Stimulated activated naive B cell treated with anti-CD40 and anti-IgM and Interleukin-4, amounts not matched to agents 10 μg/mL and 1 μg/mL and 100 μg/mL, for 72 hours (primary cell): ENCODE data around the gene SAMD3.
"Not testable (repeated sequence)": the region's sequence is repeated elsewhere in the genome, so short reads cannot be mapped to it uniquely, and the experiment has no call there.

Experiments used
- ATAC-seq, 2 donors: fragments of 150-1000 bp; cut with Tn5 transposase; replicated peaks; 2 replicates each; pipeline ENCODE4 v1.10.0; 2021; ENCODE audit warnings: moderate library complexity in 1 of 2
- DNase-seq: peaks from one replicate; pipeline ENCODE4 v3.0.0; 2021
- H3K27ac Mint-ChIP-seq: one replicate; pipeline ENCODE4 v1.8.0; 2022; ENCODE audit warnings: mild to moderate bottlenecking, mixed read lengths
- H3K27me3 Mint-ChIP-seq, 2 donors: one replicate each; pipeline ENCODE4 v1.8.0; 2022; ENCODE audit warnings: mixed read lengths in 2 of 2
- H3K36me3 Mint-ChIP-seq, 2 donors: one replicate each; pipeline ENCODE4 v1.8.0; 2022; ENCODE audit warnings: mixed read lengths in 2 of 2, mild to moderate bottlenecking in 1 of 2
- H3K4me1 Mint-ChIP-seq, 2 donors: one replicate each; pipeline ENCODE4 v1.8.0; 2022; ENCODE audit warnings: mixed read lengths in 2 of 2, mild to moderate bottlenecking in 1 of 2
- H3K4me3 Mint-ChIP-seq, 2 donors: one replicate each; pipeline ENCODE4 v1.8.0; 2022; ENCODE audit warnings: mild to moderate bottlenecking in 2 of 2, mixed read lengths in 2 of 2, moderate library complexity in 1 of 2
- H3K9me3 Mint-ChIP-seq, 2 donors: one replicate each; pipeline ENCODE4 v1.8.0; 2022; ENCODE audit warnings: mixed read lengths in 2 of 2, mild to moderate bottlenecking in 1 of 2

Gene SAMD3

GRCh38 chr6:130173377-130174004 lies 49.3 kb downstream of the SAMD3 start:
- not testable (repeated sequence) for H3K27ac Mint-ChIP-seq, DNase-seq, ATAC-seq, H3K36me3 Mint-ChIP-seq, H3K4me1 Mint-ChIP-seq, H3K27me3 Mint-ChIP-seq, H3K4me3 Mint-ChIP-seq
- H3K9me3 Mint-ChIP-seq = peaks cover 10 to 12% of the 10 kb centered on the region in 2 donors

GRCh38 chr6:130170160-130170559 lies 52.6 kb downstream of the SAMD3 start:
- not testable (repeated sequence) for ATAC-seq, DNase-seq, H3K4me3 Mint-ChIP-seq, H3K36me3 Mint-ChIP-seq, H3K4me1 Mint-ChIP-seq, H3K27ac Mint-ChIP-seq, H3K27me3 Mint-ChIP-seq
- H3K9me3 Mint-ChIP-seq = peaks cover 10 to 15% of the 10 kb centered on the region in 2 donors

- Mint-ChIP-seq H3K27ac (no peak overlapping the region), H3K27me3 (peaks cover 0 to 3% of the 10 kb centered on the region in 2 donors), H3K4me1 (no peaks in the 10 kb centered on the region), H3K36me3 (peaks cover 2 to 3% of the 10 kb centered on the region in 2 donors), H3K9me3 (peaks cover 7 to 17% of the 10 kb centered on the region in 2 donors), H3K4me3 (no peak overlapping the region)
- DNase-seq = no peak
- no peak for ATAC-seq
Measured at GRCh38 chr6:130167655-130168054, 55.1 kb downstream of the SAMD3 start.

GRCh38 chr6:130164251-130164650 lies 58.5 kb downstream of the SAMD3 start:
- H3K4me1 Mint-ChIP-seq = peaks cover 0 to 5% of the 10 kb centered on the region in 2 donors
- no peak for ATAC-seq
- DNase-seq = no peak
- no peak overlapping the region for H3K27ac Mint-ChIP-seq
- no peaks in the 10 kb centered on the region for H3K36me3 Mint-ChIP-seq
- peaks cover 4 to 5% of the 10 kb centered on the region in 2 donors for H3K9me3 Mint-ChIP-seq
- H3K27me3 Mint-ChIP-seq = peaks cover 0 to 3% of the 10 kb centered on the region in 2 donors
- no peak overlapping the region for H3K4me3 Mint-ChIP-seq

- DNase-seq (no peak), ATAC-seq (no peak)
- Mint-ChIP-seq H3K27ac (no peak overlapping the region), H3K27me3 (peaks cover 0 to 3% of the 10 kb centered on the region in 2 donors), H3K36me3 (no peaks in the 10 kb centered on the region), H3K9me3 (peaks cover 5 to 8% of the 10 kb centered on the region in 2 donors), H3K4me3 (no peak overlapping the region), H3K4me1 (peaks cover 0 to 5% of the 10 kb centered on the region in 2 donors)
Measured at GRCh38 chr6:130163266-130163665, 59.5 kb downstream of the SAMD3 start.

GRCh38 chr6:130162421-130162820 lies 60.3 kb downstream of the SAMD3 start:
- Mint-ChIP-seq H3K4me3 (no peak overlapping the region), H3K27ac (no peak overlapping the region), H3K4me1 (peaks cover 0 to 5% of the 10 kb centered on the region in 2 donors), H3K9me3 (peaks cover 5 to 11% of the 10 kb centered on the region in 2 donors), H3K36me3 (no peaks in the 10 kb centered on the region), H3K27me3 (peaks cover 0 to 3% of the 10 kb centered on the region in 2 donors)
- DNase-seq (no peak), ATAC-seq (no peak)

GRCh38 chr6:130161683-130162404 lies 60.9 kb downstream of the SAMD3 start:
- Mint-ChIP-seq H3K27me3 (peaks cover 0 to 3% of the 10 kb centered on the region in 2 donors), H3K4me1 (peaks cover 0 to 5% of the 10 kb centered on the region in 2 donors), H3K9me3 (peaks cover 5 to 11% of the 10 kb centered on the region in 2 donors), H3K27ac (no peak overlapping the region), H3K4me3 (no peak overlapping the region), H3K36me3 (no peaks in the 10 kb centered on the region)
- peak; percentile 69 to 73 for ATAC-seq
- DNase-seq = no peak

- no peak overlapping the region for H3K4me3 Mint-ChIP-seq
- H3K27ac Mint-ChIP-seq = no peak overlapping the region
- peaks cover 5 to 7% of the 10 kb centered on the region in 2 donors for H3K9me3 Mint-ChIP-seq
Measured at GRCh38 chr6:130159956-130160355, 62.8 kb downstream of the SAMD3 start.

GRCh38 chr6:130158548-130158947 lies 64.2 kb downstream of the SAMD3 start:
- no peak for DNase-seq
- H3K27me3 Mint-ChIP-seq = no peaks in the 10 kb centered on the region
- no peaks in the 10 kb centered on the region for H3K36me3 Mint-ChIP-seq

More at GRCh38 chr6:130159956-130160355, 62.8 kb downstream of the SAMD3 start:
- no peak for DNase-seq
- Mint-ChIP-seq H3K4me1 (peaks cover 0 to 5% of the 10 kb centered on the region in 2 donors), H3K36me3 (no peaks in the 10 kb centered on the region), H3K27me3 (no peaks in the 10 kb centered on the region)
- no peak for ATAC-seq

GRCh38 chr6:130158056-130158455 lies 64.7 kb downstream of the SAMD3 start:
- no peak overlapping the region for H3K27ac Mint-ChIP-seq
- no peaks in the 10 kb centered on the region for H3K36me3 Mint-ChIP-seq
- no peaks in the 10 kb centered on the region for H3K27me3 Mint-ChIP-seq
- ATAC-seq = no peak
- no peak for DNase-seq
- peaks cover 0 to 5% of the 10 kb centered on the region in 2 donors for H3K4me1 Mint-ChIP-seq
- no peak overlapping the region for H3K4me3 Mint-ChIP-seq
- H3K9me3 Mint-ChIP-seq = peaks cover 5 to 6% of the 10 kb centered on the region in 2 donors

More at GRCh38 chr6:130158548-130158947, 64.2 kb downstream of the SAMD3 start:
- no peak for ATAC-seq
- no peak overlapping the region for H3K27ac Mint-ChIP-seq
- no peak overlapping the region for H3K4me3 Mint-ChIP-seq
- H3K9me3 Mint-ChIP-seq = peaks cover 5 to 6% of the 10 kb centered on the region in 2 donors
- peaks cover 0 to 5% of the 10 kb centered on the region in 2 donors for H3K4me1 Mint-ChIP-seq

GRCh38 chr6:130156908-130157307 lies 65.8 kb downstream of the SAMD3 start:
- ATAC-seq = no peak
- Mint-ChIP-seq H3K4me1 (peaks cover 0 to 3% of the 10 kb centered on the region in 2 donors), H3K9me3 (peaks cover 5 to 6% of the 10 kb centered on the region in 2 donors), H3K27ac (no peak overlapping the region), H3K27me3 (no peaks in the 10 kb centered on the region), H3K36me3 (no peaks in the 10 kb centered on the region), H3K4me3 (no peak overlapping the region)
- DNase-seq = no peak

- Mint-ChIP-seq H3K27ac (no peak overlapping the region), H3K4me1 (no peaks in the 10 kb centered on the region), H3K4me3 (no peak overlapping the region), H3K27me3 (no peaks in the 10 kb centered on the region), H3K9me3 (peaks cover 2 to 3% of the 10 kb centered on the region in 2 donors), H3K36me3 (peaks cover 10 to 13% of the 10 kb centered on the region in 2 donors)
- DNase-seq (no peak), ATAC-seq (no peak)
Measured at GRCh38 chr6:130152908-130153510, 69.7 kb downstream of the SAMD3 start.

GRCh38 chr6:130150906-130151305 lies 71.8 kb downstream of the SAMD3 start:
- Mint-ChIP-seq H3K27me3 (no peaks in the 10 kb centered on the region), H3K36me3 (peaks cover 10 to 24% of the 10 kb centered on the region in 2 donors), H3K27ac (no peak overlapping the region), H3K4me3 (no peak overlapping the region), H3K4me1 (no peaks in the 10 kb centered on the region), H3K9me3 (peaks cover 2 to 3% of the 10 kb centered on the region in 2 donors)
- DNase-seq = no peak
- no peak for ATAC-seq

GRCh38 chr6:130149016-130149415 lies 73.7 kb downstream of the SAMD3 start:
- H3K9me3 Mint-ChIP-seq, DNase-seq, H3K4me1 Mint-ChIP-seq, H3K4me3 Mint-ChIP-seq, H3K27me3 Mint-ChIP-seq, ATAC-seq, H3K27ac Mint-ChIP-seq: not testable (repeated sequence)
- H3K36me3 Mint-ChIP-seq = peaks cover 11 to 28% of the 10 kb centered on the region in 2 donors
